ENCODE data around the gene ADGRA1. TPM values are rescaled to one million over a fixed set of nuclear protein-coding genes. Genes with fewer than 3 reads are reported as not detected.

The ADGRA1 gene
- total RNA-seq, 1 experiment from 2014 or later = not detected

DNA sequence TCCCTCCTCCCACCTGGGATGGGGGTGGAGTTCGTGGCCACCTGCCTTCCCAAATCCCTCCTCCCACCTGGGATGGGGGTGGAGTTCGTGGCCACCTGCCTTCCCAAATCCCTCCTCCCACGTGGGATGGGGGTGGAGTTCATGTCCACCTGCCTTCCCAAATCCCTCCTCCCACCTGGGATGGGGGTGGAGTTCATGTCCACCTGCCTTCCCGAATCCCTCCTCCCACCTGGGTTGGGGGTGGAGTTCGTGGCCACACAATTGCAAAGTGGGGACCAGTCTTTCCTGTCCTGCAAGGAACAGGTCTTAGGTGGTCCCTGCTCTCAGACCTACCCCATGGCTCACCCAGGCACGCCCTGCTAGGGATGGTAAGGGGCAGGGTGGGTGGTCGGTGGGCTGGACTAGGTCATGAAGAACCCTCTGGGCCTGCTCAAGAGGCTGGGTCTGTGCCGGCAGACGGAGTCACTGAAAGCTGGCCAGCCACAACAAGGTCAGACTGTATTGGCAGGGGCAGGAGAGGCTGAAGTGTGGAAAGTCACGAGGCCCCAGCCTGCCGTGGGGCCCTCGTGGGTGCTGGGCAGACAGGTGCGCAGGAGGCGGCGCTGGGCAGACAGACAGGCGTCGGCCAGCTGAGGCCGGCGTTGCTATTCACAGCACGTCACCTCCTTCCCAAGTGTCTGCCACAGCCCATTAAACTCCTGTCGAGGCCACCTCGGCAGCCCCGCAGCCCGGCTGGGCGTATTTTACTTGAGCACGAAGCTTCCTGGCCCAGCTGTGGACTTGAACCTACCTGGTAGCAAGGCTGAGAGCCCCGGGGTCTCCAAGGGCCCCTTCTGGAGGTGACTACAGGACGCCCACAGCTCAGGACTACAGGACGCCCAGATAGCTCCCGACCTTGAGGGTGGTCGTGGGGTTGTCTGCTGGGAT, 76.4 kb downstream of the ADGRA1 start:
- H3F3A ChIP-seq (ENCODE audit: low read length, unreplicated experiment) = no peaks in the 10 kb centered on the region
- H3K4me2 ChIP-seq (ENCODE audit: low read length) = no peak overlapping the region
- H3K79me2 ChIP-seq (ENCODE audit: low read length) = no peaks in the 10 kb centered on the region
- H2AFZ ChIP-seq (ENCODE audit: low read length) = no peak overlapping the region
- no peaks in the 10 kb centered on the region for H3K36me3 ChIP-seq (ENCODE audit: low read depth, low read length)
- ChIA-PET POLR2A (ENCODE audit: unreplicated experiment) (no interaction called here), CTCF (no interaction called here)
- H3K9me2 ChIP-seq (replicated peaks; ENCODE audit: low read length) = no peaks in the 10 kb centered on the region
- intact Hi-C loops (cut with micrococcal nuclease) = no loop called here
- TF ChIP-seq EZH2 (IDR thresholded peaks at IDR 0.05; ENCODE audit: low read length, unreplicated experiment) = no peak
- TF ChIP-seq, protein P1, sequence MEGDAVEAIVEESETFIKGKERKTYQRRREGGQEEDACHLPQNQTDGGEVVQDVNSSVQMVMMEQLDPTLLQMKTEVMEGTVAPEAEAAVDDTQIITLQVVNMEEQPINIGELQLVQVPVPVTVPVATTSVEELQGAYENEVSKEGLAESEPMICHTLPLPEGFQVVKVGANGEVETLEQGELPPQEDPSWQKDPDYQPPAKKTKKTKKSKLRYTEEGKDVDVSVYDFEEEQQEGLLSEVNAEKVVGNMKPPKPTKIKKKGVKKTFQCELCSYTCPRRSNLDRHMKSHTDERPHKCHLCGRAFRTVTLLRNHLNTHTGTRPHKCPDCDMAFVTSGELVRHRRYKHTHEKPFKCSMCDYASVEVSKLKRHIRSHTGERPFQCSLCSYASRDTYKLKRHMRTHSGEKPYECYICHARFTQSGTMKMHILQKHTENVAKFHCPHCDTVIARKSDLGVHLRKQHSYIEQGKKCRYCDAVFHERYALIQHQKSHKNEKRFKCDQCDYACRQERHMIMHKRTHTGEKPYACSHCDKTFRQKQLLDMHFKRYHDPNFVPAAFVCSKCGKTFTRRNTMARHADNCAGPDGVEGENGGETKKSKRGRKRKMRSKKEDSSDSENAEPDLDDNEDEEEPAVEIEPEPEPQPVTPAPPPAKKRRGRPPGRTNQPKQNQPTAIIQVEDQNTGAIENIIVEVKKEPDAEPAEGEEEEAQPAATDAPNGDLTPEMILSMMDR (conservative IDR thresholded peaks at IDR 0.05; ENCODE audit: low read depth, low read length) = no peak
- no peak for TF ChIP-seq EZH2phosphoT487 (IDR thresholded peaks at IDR 0.05; ENCODE audit: borderline replicate concordance, low read length)
- DNase-seq = no peak
- no TSS peak for BruUV-seq (replicated peaks)
- no peak overlapping the region for H3K4me3 ChIP-seq (ENCODE audit: low read length)
- peaks cover 14% of the 10 kb centered on the region for H3K27me3 ChIP-seq (ENCODE audit: low read length)
- H3K4me1 ChIP-seq (ENCODE audit: insufficient read depth, low read length) = no peaks in the 10 kb centered on the region; the same call in 1 of the 2 replicates
- no peak overlapping the region for H3K9ac ChIP-seq (ENCODE audit: low read length)
- no peaks in the 10 kb centered on the region for H4K20me1 ChIP-seq (ENCODE audit: low read length)
- no peak overlapping the region for H3K27ac ChIP-seq (ENCODE audit: low read length)
- no peaks in the 10 kb centered on the region for H3K9me3 ChIP-seq (ENCODE audit: low read length)
- ATAC-seq = no peak

DNA sequence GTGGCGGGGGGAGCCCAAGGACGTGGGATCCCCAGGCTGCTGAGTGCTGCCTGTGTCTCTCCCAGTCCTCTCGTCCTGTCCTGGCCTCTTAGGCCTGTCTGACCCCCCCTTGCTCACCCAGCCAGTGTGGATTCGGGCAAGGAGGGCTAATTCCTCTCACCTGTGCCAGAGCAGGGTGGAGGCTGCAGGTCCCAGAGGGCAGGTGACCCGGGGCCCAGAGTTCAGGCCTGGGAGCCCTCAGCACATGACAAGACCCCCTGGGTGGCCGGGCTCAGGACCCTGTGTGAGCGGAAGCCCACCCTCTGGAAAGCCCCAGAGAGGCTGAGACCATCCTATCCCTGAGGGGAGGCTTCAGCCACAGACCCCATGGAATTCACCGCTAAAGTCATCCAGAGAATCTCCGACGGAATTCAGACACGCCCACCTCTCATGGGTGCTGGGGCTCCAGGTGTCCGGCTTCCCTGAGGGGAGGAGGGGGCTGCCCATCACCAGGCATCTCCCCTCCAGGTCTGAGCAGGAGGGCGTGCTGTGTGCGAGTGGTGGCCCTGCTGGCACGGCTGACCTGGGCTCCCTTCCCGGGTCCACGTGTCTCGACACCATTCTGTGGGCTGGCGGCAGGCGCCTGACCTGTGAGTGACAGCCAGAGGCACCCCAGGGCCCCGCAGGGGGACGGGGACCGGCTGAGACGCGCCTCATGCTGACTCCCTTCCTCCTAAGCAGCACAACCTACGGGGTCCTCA, 77.3 kb downstream of the ADGRA1 start:
- no peaks in the 10 kb centered on the region for H3K9me3 ChIP-seq (ENCODE audit: low read length)
- no peak overlapping the region for H3K27ac ChIP-seq (ENCODE audit: low read length)
- no peaks in the 10 kb centered on the region for H3K9me2 ChIP-seq (replicated peaks; ENCODE audit: low read length)
- H3F3A ChIP-seq (ENCODE audit: low read length, unreplicated experiment) = no peaks in the 10 kb centered on the region
- no peak for ATAC-seq
- H3K27me3 ChIP-seq (ENCODE audit: low read length) = peaks cover 14% of the 10 kb centered on the region
- DNase-seq = no peak
- intact Hi-C loops (cut with micrococcal nuclease) = no loop called here
- H3K9ac ChIP-seq (ENCODE audit: low read length) = no peak overlapping the region
- H3K4me1 ChIP-seq (ENCODE audit: insufficient read depth, low read length) = no peaks in the 10 kb centered on the region; the same call in 1 of the 2 replicates
- no peak overlapping the region for H3K4me2 ChIP-seq (ENCODE audit: low read length)
- ChIA-PET CTCF (no interaction called here), POLR2A (ENCODE audit: unreplicated experiment) (no interaction called here)
- no TSS peak for BruUV-seq (replicated peaks)
- no peaks in the 10 kb centered on the region for H3K79me2 ChIP-seq (ENCODE audit: low read length)
- H3K4me3 ChIP-seq (ENCODE audit: low read length) = no peak overlapping the region
- TF ChIP-seq EZH2phosphoT487 (IDR thresholded peaks at IDR 0.05; ENCODE audit: borderline replicate concordance, low read length) = no peak
- no peak for TF ChIP-seq EZH2 (IDR thresholded peaks at IDR 0.05; ENCODE audit: low read length, unreplicated experiment)
- TF ChIP-seq, protein P1 (conservative IDR thresholded peaks at IDR 0.05; ENCODE audit: low read depth, low read length) = no peak
- no peak overlapping the region for H2AFZ ChIP-seq (ENCODE audit: low read length)
- H3K36me3 ChIP-seq (ENCODE audit: low read depth, low read length) = no peaks in the 10 kb centered on the region
- H4K20me1 ChIP-seq (ENCODE audit: low read length) = no peaks in the 10 kb centered on the region

Data from PC-3 (cell line).